ENCODE data around the gene ST3GAL4.

- TF ChIP-seq CTCF (IDR thresholded peaks at IDR 0.05) (no peak), POLR2A (IDR thresholded peaks at IDR 0.05) (no peak), POLR2AphosphoS5 (IDR thresholded peaks at IDR 0.05) (peak; percentile 46 to 67 (median 48))
Measured at GRCh38 chr11:126415128-126415527, 59.6 kb downstream of the ST3GAL4 start.
